Sigmoid colon (tissue), 7 donors: ENCODE results near the gene PRR7. TPM values are rescaled to one million over a fixed set of nuclear protein-coding genes. Genes with fewer than 3 reads are reported as not detected.

Experiments used
- DNase-seq: peaks from one replicate; pipeline ENCODE4 v3.0.0-alpha.2; 2019
- H3K27ac ChIP-seq, 4 donors: fragments of 200-600 bp; sonication (generic); one replicate each; pipeline ENCODE4 v1.5.1; 2016 to 2019; ENCODE audit warnings: mild to moderate bottlenecking in 1 of 4
- H3K27me3 ChIP-seq, 3 donors: fragments of 200-600 bp; sonication (generic); one replicate each; pipeline ENCODE4 v1.5.1; 2019; ENCODE audit warnings: mild to moderate bottlenecking in 1 of 3
- H3K36me3 ChIP-seq, 4 donors: fragments of 200-600 bp; sonication (generic); one replicate each; pipeline ENCODE4 v1.5.1; 2016 to 2019
- H3K4me1 ChIP-seq, 4 donors: fragments of 200-600 bp; sonication (generic); one replicate each; pipeline ENCODE4 v1.5.1; 2017 to 2019
- H3K4me3 ChIP-seq, 4 donors: fragments of 200-600 bp; sonication (generic); one replicate each; pipeline ENCODE4 v1.5.1; 2017 to 2019; ENCODE audit warnings: mild to moderate bottlenecking in 2 of 4, moderate library complexity in 1 of 4
- H3K9me3 ChIP-seq, 4 donors: fragments of 200-600 bp in 3 of 4; sonication (generic) in 3 of 4; one replicate each; pipeline versions ENCODE4 v1.5.1 to v1.6.1; 2013 to 2019
- CTCF ChIP-seq, 4 experiments: fragments of 450-650 bp in 3 of 4; fragments of 200-600 bp in 1 of 4; IDR thresholded peaks; one replicate each; pipeline ENCODE4 v1.5.1; 2016 to 2019; ENCODE audit warnings: antibody characterized with exemption in 4 of 4, mild to moderate bottlenecking in 3 of 4, moderate library complexity in 2 of 4
- EP300 ChIP-seq, 4 donors: sonication (generic); formaldehyde crosslinking; IDR thresholded peaks; one replicate each; pipeline ENCODE4 v1.6.1; 2017; ENCODE audit warnings: antibody characterized with exemption in 4 of 4
- POLR2A ChIP-seq, 2 donors: fragments of 450-650 bp; IDR thresholded peaks; one replicate each; pipeline ENCODE4 v1.6.1; 2016; ENCODE audit warnings: antibody characterized with exemption in 2 of 2, mild to moderate bottlenecking in 2 of 2, moderate library complexity in 2 of 2
- POLR2AphosphoS5 ChIP-seq, 4 donors: sonication (generic); formaldehyde crosslinking; IDR thresholded peaks; one replicate each; pipeline ENCODE4 v1.6.1; 2017; ENCODE audit warnings: antibody characterized with exemption in 4 of 4
- WGBS, 2 donors: extraction: QIAGEN DNeasy Blood & Tissue Kit; methylation state at CpG; one replicate each; pipeline ENCODE4 v1.1.7; 2013; 5-methylcytosine and 5-hydroxymethylcytosine counted together
- intact Hi-C: fragments of 100-400 bp; cut with DNase I; formaldehyde crosslinking; loops from one replicate; pipeline ENCODE4 v1.15.1; 2023
- polyA plus RNA-seq, 3 donors: library from polyadenylated mRNA; stranded (reverse); fragments of 200-250 nt; gene quantifications; one replicate each; pipeline ENCODE4 v1.2.3, GENCODE V29; 2013
- total RNA-seq, 4 donors: library from RNA; depleted of rRNA; stranded (reverse); fragments of >200 nt; gene quantifications; one replicate each; pipeline ENCODE4 v1.1.0, GENCODE V29; 2016
- donor health status: healthy with polysubstance abuse.
- donor health status: Bipolar disorder and iron deficiency.
- donor health status: healthy.

Gene PRR7
- total and polyA plus RNA-seq, 7 donors, result 0.82 to 3.7 (median 2.2) TPM; not detected in 2

- H3K4me3 ChIP-seq, result peak overlapping the region in 3 of 4 donors; percentile 66 to 92 (median 81)
- no peaks in the 10 kb centered on the region for H3K9me3 ChIP-seq
- peak; percentile 59 to 95 (median 80) for TF ChIP-seq CTCF (IDR thresholded peaks at IDR 0.05)
- TF ChIP-seq POLR2AphosphoS5 (IDR thresholded peaks at IDR 0.05), result no peak
- intact Hi-C loops, result no loop called here
- peaks cover 44 to 74% (median 59%) of the 10 kb centered on the region in 4 donors for H3K36me3 ChIP-seq
- H3K27ac ChIP-seq, result peak overlapping the region; percentile 95 to 99 (median 97)
- no peak for DNase-seq
- H3K4me1 ChIP-seq, result peaks cover 0 to 97% (median 86%) of the 10 kb centered on the region in 4 donors
- WGBS, 2 donors, result 49 to 74% methylated on average over 43 of the region's 43 CpGs
- H3K27me3 ChIP-seq, result no peaks in the 10 kb centered on the region
Observed at GRCh38 chr5:177491429-177491945, 44.9 kb downstream of the PRR7 start.

GRCh38 chr5:177491983-177492746 is 45.6 kb downstream of the PRR7 start:
- Histone ChIP-seq H3K36me3 (peaks cover 43 to 67% (median 56%) of the 10 kb centered on the region in 4 donors), H3K27ac (peak overlapping the region; percentile 95 to 99 (median 97)), H3K27me3 (no peaks in the 10 kb centered on the region), H3K4me1 (peaks cover 0 to 95% (median 85%) of the 10 kb centered on the region in 4 donors), H3K9me3 (no peaks in the 10 kb centered on the region), H3K4me3 (peak overlapping the region in 3 of 4 donors; percentile 66 to 92 (median 81))
- intact Hi-C loops, result no loop called here
- no peak for DNase-seq
- TF ChIP-seq POLR2AphosphoS5 (IDR thresholded peaks at IDR 0.05) (peak in 1 of 4 donors; percentile 15), EP300 (IDR thresholded peaks at IDR 0.05) (no peak)
- 92 to 94% methylated on average over 54 of the region's 54 CpGs for WGBS, 2 donors

- H3K36me3 ChIP-seq, result peaks cover 36 to 60% (median 50%) of the 10 kb centered on the region in 4 donors
- DNase-seq, result no peak
- TF ChIP-seq POLR2AphosphoS5 (IDR thresholded peaks at IDR 0.05) (peak in 1 of 4 donors; percentile 12), CTCF (IDR thresholded peaks at IDR 0.05) (no peak)
- H3K27ac ChIP-seq, result peak overlapping the region; percentile 95 to 99 (median 97)
- intact Hi-C loops, result no loop called here
- peak overlapping the region in 3 of 4 donors; percentile 66 to 92 (median 81) for H3K4me3 ChIP-seq
- 85 to 86% methylated on average over 7 of the region's 7 CpGs for WGBS, 2 donors
- no peaks in the 10 kb centered on the region for H3K27me3 ChIP-seq
- H3K4me1 ChIP-seq, result peaks cover 0 to 90% (median 82%) of the 10 kb centered on the region in 4 donors
- no peaks in the 10 kb centered on the region for H3K9me3 ChIP-seq
Observed at GRCh38 chr5:177492841-177493240, 46.2 kb downstream of the PRR7 start.

GRCh38 chr5:177493795-177494345 is 47.3 kb downstream of the PRR7 start:
- DNase-seq, result no peak
- TF ChIP-seq EP300 (IDR thresholded peaks at IDR 0.05), result no peak
- no peak for TF ChIP-seq POLR2A (IDR thresholded peaks at IDR 0.05)
- TF ChIP-seq POLR2AphosphoS5 (IDR thresholded peaks at IDR 0.05), result no peak
- TF ChIP-seq CTCF (IDR thresholded peaks at IDR 0.05), result no peak
- Histone ChIP-seq H3K4me3 (peak overlapping the region in 3 of 4 donors; percentile 66 to 92 (median 81)), H3K36me3 (peaks cover 26 to 51% (median 39%) of the 10 kb centered on the region in 4 donors), H3K9me3 (no peaks in the 10 kb centered on the region), H3K27me3 (no peaks in the 10 kb centered on the region), H3K27ac (peak overlapping the region; percentile 95 to 99 (median 97)), H3K4me1 (peaks cover 0 to 90% (median 83%) of the 10 kb centered on the region in 4 donors)
- intact Hi-C loops, result no loop called here
- WGBS, 2 donors, result 86 to 92% methylated on average over 5 of the region's 5 CpGs
